H1 (cell line): ENCODE results near the gene PPM1D. TPM values are rescaled to one million over a fixed set of nuclear protein-coding genes. Genes with fewer than 3 reads are reported as not detected.
A peak's percentile ranks its signal among the peaks of the same experiment; 100 is the strongest.

ENCODE experiments used
- CTCF ChIA-PET: fragments of 300-600 bp; sonication (Branson Sonifier 250); formaldehyde crosslinking; loops from one replicate; lab custom pipeline; 2021; ENCODE audit not compliant: partially characterized antibody; lab: Charles Lee
- POLR2A ChIA-PET: fragments of 300-600 bp; sonication (Branson Sonifier 250); formaldehyde crosslinking; loops from one replicate; lab custom pipeline; 2021; ENCODE audit warnings: inconsistent platforms; ENCODE audit not compliant: partially characterized antibody; lab: Charles Lee
- DNase-seq, 2 experiments: peaks; one replicate each; pipeline versions ENCODE4 v3.0.0 to v3.0.0-alpha.2; 2010 to 2022; ENCODE audit warnings: low spot score in 2 of 2, low read depth in 1 of 2, mixed read lengths in 1 of 2
- FAIRE-seq: peaks from 2 replicates; lab custom pipeline; 2011; peaks lifted over from hg19 to GRCh38; lab: Jason Lieb, UNC
- H2AFZ ChIP-seq: 2 replicates; pipeline ENCODE4 v1.8.1; 2012; ENCODE audit warnings: low read length, inconsistent platforms
- H2AK5ac ChIP-seq: 2 replicates; pipeline ENCODE4 v1.6.1; 2013; ENCODE audit warnings: low read depth, low read length
- H2BK120ac ChIP-seq: replicated peaks from 2 replicates; pipeline ENCODE3; 2013; ENCODE audit warnings: low read depth, low read length, inconsistent platforms
- H2BK12ac ChIP-seq: 2 replicates; pipeline ENCODE4 v1.6.1; 2013; ENCODE audit warnings: low read depth, low read length
- H2BK15ac ChIP-seq: 2 replicates; pipeline ENCODE4 v1.6.1; 2013; ENCODE audit warnings: low read length
- H2BK20ac ChIP-seq: 2 replicates; pipeline ENCODE4 v1.6.1; 2013; ENCODE audit warnings: low read length
- H2BK5ac ChIP-seq: 2 replicates; pipeline ENCODE4 v1.6.1; 2013; ENCODE audit warnings: low read depth, low read length
- H3K14ac ChIP-seq: 2 replicates; pipeline ENCODE4 v1.6.1; 2013; ENCODE audit warnings: inconsistent platforms; ENCODE audit not compliant: insufficient read length
- H3K18ac ChIP-seq: 2 replicates; pipeline ENCODE4 v1.6.1; 2013; ENCODE audit warnings: low read length; ENCODE audit errors: extremely low read depth
- H3K23ac ChIP-seq: 2 replicates; pipeline ENCODE4 v1.6.1; 2013; ENCODE audit warnings: inconsistent platforms; ENCODE audit not compliant: insufficient read length
- H3K23me2 ChIP-seq: 2 replicates; pipeline ENCODE4 v1.6.1; 2013; ENCODE audit warnings: low read depth, low read length
- H3K27ac ChIP-seq: 2 replicates; pipeline ENCODE4 v1.6.1; 2011; ENCODE audit warnings: low read depth, low read length, inconsistent platforms
- H3K27me3 ChIP-seq, 4 experiments: replicated peaks in 1 of 4; 1 replicate in 1 of 4; 2 replicates in 3 of 4; pipeline versions ENCODE4 v1.6.1 to v1.8.1; 2011 to 2013; ENCODE audit warnings: low read length in 3 of 4, mild to moderate bottlenecking in 3 of 4, inconsistent platforms in 2 of 4, mixed read lengths in 2 of 4, moderate library complexity in 1 of 4; ENCODE audit not compliant: control insufficient read depth in 3 of 4, insufficient read depth in 3 of 4; ENCODE audit errors: extremely low read depth in 1 of 4
- H3K36me3 ChIP-seq, 4 experiments: 2 replicates each; pipeline versions ENCODE4 v1.6.1 to v1.8.1; 2011 to 2013; ENCODE audit warnings: mild to moderate bottlenecking in 4 of 4, low read length in 3 of 4, moderate library complexity in 2 of 4, control low read depth in 1 of 4, inconsistent platforms in 1 of 4; ENCODE audit not compliant: insufficient read depth in 4 of 4, control insufficient read depth in 2 of 4
- H3K4ac ChIP-seq: replicated peaks from 2 replicates; pipeline ENCODE3; 2013; ENCODE audit warnings: low read length, low read depth, mixed read lengths, inconsistent platforms; ENCODE audit not compliant: insufficient read length
- H3K4me1 ChIP-seq, 4 experiments: replicated peaks in 1 of 4; 1 replicate in 1 of 4; 2 replicates in 3 of 4; pipeline versions ENCODE4 v1.6.1 to v1.8.1; 2011 to 2013; ENCODE audit warnings: low read length in 3 of 4, inconsistent platforms in 2 of 4, mixed read lengths in 1 of 4; ENCODE audit not compliant: insufficient read depth in 4 of 4, control insufficient read depth in 3 of 4
- H3K4me2 ChIP-seq, 2 experiments: 2 replicates each; pipeline versions ENCODE4 v1.6.1 to v1.8.1; 2011 to 2013; ENCODE audit warnings: low read depth in 2 of 2, low read length in 2 of 2, control low read depth in 1 of 2, inconsistent platforms in 1 of 2, mild to moderate bottlenecking in 1 of 2; ENCODE audit not compliant: insufficient read depth in 1 of 2
- H3K4me3 ChIP-seq, 4 experiments: fragments of 200-600, 300-600 bp in 1 of 4; sonication (generic), shearing (Covaris generic), sonication (Bioruptor Twin) in 1 of 4; 2 replicates each; pipeline versions ENCODE4 v1.5.1 to v1.8.1; 2011 to 2016; ENCODE audit warnings: low read length in 4 of 4, low read depth in 3 of 4, control low read depth in 2 of 4, inconsistent platforms in 2 of 4, mild to moderate bottlenecking in 2 of 4, mixed read lengths in 1 of 4, moderate library complexity in 1 of 4; ENCODE audit not compliant: insufficient read depth in 2 of 4; ENCODE audit errors: extremely low read depth in 1 of 4
- H3K56ac ChIP-seq: replicated peaks from 2 replicates; pipeline ENCODE3; 2013; ENCODE audit warnings: low read depth, mild to moderate bottlenecking, mixed read lengths, low read length, inconsistent platforms; ENCODE audit not compliant: insufficient read length
- H3K79me1 ChIP-seq: 2 replicates; pipeline ENCODE4 v1.6.1; 2013; ENCODE audit warnings: low read depth, low read length, control low read depth
- H3K79me2 ChIP-seq, 2 experiments: 2 replicates each; pipeline versions ENCODE4 v1.6.1 to v1.8.1; 2012 to 2013; ENCODE audit warnings: low read length in 2 of 2, mild to moderate bottlenecking in 2 of 2, inconsistent platforms in 1 of 2; ENCODE audit not compliant: insufficient read depth in 2 of 2, control insufficient read depth in 1 of 2
- H3K9ac ChIP-seq, 4 experiments: replicated peaks in 1 of 4; 1 replicate in 1 of 4; 2 replicates in 3 of 4; pipeline versions ENCODE4 v1.6.1 to v1.8.1; 2011 to 2013; ENCODE audit warnings: low read depth in 3 of 4, low read length in 3 of 4, control low read depth in 2 of 4, mild to moderate bottlenecking in 2 of 4, moderate library complexity in 2 of 4, inconsistent platforms in 1 of 4; ENCODE audit errors: extremely low read depth in 1 of 4
- H3K9me3 ChIP-seq, 2 experiments: 2 replicates each; pipeline versions ENCODE4 v1.6.1 to v1.8.1; 2012 to 2013; ENCODE audit warnings: mild to moderate bottlenecking in 2 of 2, moderate library complexity in 2 of 2, control low read depth in 1 of 2, inconsistent platforms in 1 of 2, low read depth in 1 of 2, low read length in 1 of 2, mixed read lengths in 1 of 2; ENCODE audit not compliant: insufficient read depth in 2 of 2
- H4K20me1 ChIP-seq, 2 experiments: replicated peaks in 1 of 2; 2 replicates each; pipeline versions ENCODE3 to v1.8.1; 2011 to 2013; ENCODE audit warnings: inconsistent platforms in 2 of 2, low read length in 2 of 2, mild to moderate bottlenecking in 1 of 2; ENCODE audit not compliant: insufficient read depth in 2 of 2, control insufficient read depth in 1 of 2
- H4K5ac ChIP-seq: 2 replicates; pipeline ENCODE4 v1.6.1; 2013; ENCODE audit warnings: low read length, low read depth, mixed read lengths, inconsistent platforms; ENCODE audit not compliant: insufficient read length
- H4K8ac ChIP-seq: 2 replicates; pipeline ENCODE4 v1.8.0; 2013; ENCODE audit warnings: mild to moderate bottlenecking, moderate library complexity, low read length, inconsistent platforms; ENCODE audit not compliant: insufficient read depth; ENCODE audit errors: extremely low read depth
- H4K91ac ChIP-seq: replicated peaks from 2 replicates; pipeline ENCODE3; 2013; ENCODE audit warnings: low read length, mixed read lengths, inconsistent platforms; ENCODE audit not compliant: insufficient read length
- CTBP2 ChIP-seq: IDR thresholded peaks from 2 replicates; pipeline ENCODE4 v1.7.0; 2011; ENCODE audit warnings: borderline replicate concordance, mild to moderate bottlenecking, moderate library complexity, mixed read lengths, low read length; ENCODE audit not compliant: insufficient read depth, insufficient read length
- EGR1 ChIP-seq: IDR thresholded peaks from 2 replicates; pipeline ENCODE4 v1.6.1; 2011; ENCODE audit warnings: low read depth, low read length, borderline replicate concordance
- EZH2 ChIP-seq: fragments of 200-600 bp; sonication (generic); IDR thresholded peaks from 2 replicates; pipeline ENCODE4 v1.7.1; 2012; ENCODE audit warnings: low read depth, mild to moderate bottlenecking, moderate library complexity, low read length, inconsistent platforms; ENCODE audit not compliant: severe bottlenecking
- RAD21 ChIP-seq, 2 experiments: IDR thresholded peaks in 1 of 2; conservative IDR thresholded peaks in 1 of 2; 2 replicates each; pipeline ENCODE4 v1.6.1; 2011; ENCODE audit warnings: low read depth in 2 of 2, low read length in 2 of 2, improper control_type of control experiment in 1 of 2, inconsistent platforms in 1 of 2, mild to moderate bottlenecking in 1 of 2, moderate library complexity in 1 of 2
- RBBP5 ChIP-seq: IDR thresholded peaks from 2 replicates; pipeline ENCODE4 v1.7.1; 2012; ENCODE audit warnings: low read depth, mild to moderate bottlenecking, inconsistent platforms, low read length, moderate library complexity, borderline replicate concordance
- TAF7 ChIP-seq: optimal IDR thresholded peaks from 2 replicates; pipeline ENCODE3; 2011; ENCODE audit warnings: low read depth, mild to moderate bottlenecking, inconsistent platforms, low read length, moderate library complexity, borderline replicate concordance
- YY1 ChIP-seq: IDR thresholded peaks from 2 replicates; pipeline ENCODE4 v1.6.1; 2011; ENCODE audit warnings: low read depth, mild to moderate bottlenecking, low read length
- ZNF274 ChIP-seq: IDR thresholded peaks from 2 replicates; pipeline ENCODE4 v1.7.0; 2012; ENCODE audit warnings: low read length, borderline replicate concordance; ENCODE audit errors: extremely low read depth
- WGBS, 2 experiments: shearing (Covaris generic) in 1 of 2; methylation state at CpG; one replicate each; pipeline versions ENCODE4 v1.1.6 to v1.1.7; 2013 to 2015; ENCODE audit warnings: low lambda C conversion rate in 2 of 2, mixed read lengths in 2 of 2, inconsistent platforms in 1 of 2, low coverage in 1 of 2, missing lambda C conversion rate in 1 of 2; ENCODE audit not compliant: insufficient replicate concordance in 2 of 2, insufficient coverage in 1 of 2, insufficient read length in 1 of 2; ENCODE audit errors: extremely low coverage in 1 of 2, missing lambda C conversion rate in 1 of 2; 5-methylcytosine and 5-hydroxymethylcytosine counted together
- polyA plus RNA-seq, 7 experiments: library from polyadenylated mRNA; depleted of rRNA in 3 of 7; stranded (reverse) in 5 of 7; unstranded in 2 of 7; fragments of >200 nt in 5 of 7; fragments of 200-250 nt in 2 of 7; gene quantifications; 1 replicate in 5 of 7; 2 replicates in 1 of 7; 4 replicates in 1 of 7; pipeline versions ENCODE4 v1.2.1 to v1.2.3, GENCODE V29; 2011 to 2013; ENCODE audit warnings: missing spikeins in 2 of 7, mixed read lengths in 2 of 7
- total RNA-seq: library from RNA; stranded (reverse); fragmentation: NEBNext Ultra II Directional; extraction: Animal tissue kit (Norgen Biotek cat#: 25700); gene quantifications from 2 replicates; pipeline ENCODE4 v1.2.1, GENCODE V29; 2021
- TF ChIP-seq, protein P1 (sequence below), 3 experiments: IDR thresholded peaks; 1 replicate in 2 of 3; 2 replicates in 1 of 3; pipeline versions ENCODE4 v1.5.1 to v1.6.1; 2011; ENCODE audit warnings: low read length in 3 of 3, mild to moderate bottlenecking in 3 of 3, inconsistent platforms in 2 of 3, low read depth in 1 of 3, moderate library complexity in 1 of 3; ENCODE audit not compliant: insufficient read depth in 1 of 3; ENCODE audit errors: control extremely low read depth in 1 of 3

The PPM1D gene
- total and polyA plus RNA-seq, 2 of the 8 experiments (the other 6 are each of a cell fraction or from before 2014, with no cell fraction given), result 5.0 to 16.7 TPM

- 51% methylated on average over 3 of the region's 3 CpGs; no CpG with 5 or more reads in 1 of the 2 experiments for WGBS, 2 experiments
- TF ChIP-seq EZH2 (no peak), RBBP5 (no peak), EGR1 (no peak), RAD21 (IDR thresholded peaks at IDR 0.05 in 1 of 2, conservative IDR thresholded peaks at IDR 0.05 in 1 of 2; ENCODE audit: low read depth in 2 of 2, low read length in 2 of 2) (peak; percentile 60 to 64), TAF7 (no peak), CTBP2 (no peak), YY1 (no peak), ZNF274 (no peak)
- TF ChIP-seq, protein P1, sequence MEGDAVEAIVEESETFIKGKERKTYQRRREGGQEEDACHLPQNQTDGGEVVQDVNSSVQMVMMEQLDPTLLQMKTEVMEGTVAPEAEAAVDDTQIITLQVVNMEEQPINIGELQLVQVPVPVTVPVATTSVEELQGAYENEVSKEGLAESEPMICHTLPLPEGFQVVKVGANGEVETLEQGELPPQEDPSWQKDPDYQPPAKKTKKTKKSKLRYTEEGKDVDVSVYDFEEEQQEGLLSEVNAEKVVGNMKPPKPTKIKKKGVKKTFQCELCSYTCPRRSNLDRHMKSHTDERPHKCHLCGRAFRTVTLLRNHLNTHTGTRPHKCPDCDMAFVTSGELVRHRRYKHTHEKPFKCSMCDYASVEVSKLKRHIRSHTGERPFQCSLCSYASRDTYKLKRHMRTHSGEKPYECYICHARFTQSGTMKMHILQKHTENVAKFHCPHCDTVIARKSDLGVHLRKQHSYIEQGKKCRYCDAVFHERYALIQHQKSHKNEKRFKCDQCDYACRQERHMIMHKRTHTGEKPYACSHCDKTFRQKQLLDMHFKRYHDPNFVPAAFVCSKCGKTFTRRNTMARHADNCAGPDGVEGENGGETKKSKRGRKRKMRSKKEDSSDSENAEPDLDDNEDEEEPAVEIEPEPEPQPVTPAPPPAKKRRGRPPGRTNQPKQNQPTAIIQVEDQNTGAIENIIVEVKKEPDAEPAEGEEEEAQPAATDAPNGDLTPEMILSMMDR (IDR thresholded peaks at IDR 0.05; ENCODE audit: control extremely low read depth in 1 of 3, insufficient read depth in 1 of 3, low read depth in 1 of 3, low read length in 3 of 3), result peak; percentile 54 to 56 (median 56)
These were observed 13.6 kb upstream of the PPM1D start for GRCh38 chr17:60586288-60586974.

More at GRCh38 chr17:60586288-60586974, 13.6 kb upstream of the PPM1D start:
- Histone ChIP-seq H3K9me3 (no peaks in the 10 kb centered on the region), H2BK5ac (no peak overlapping the region), H3K36me3 (no peaks in the 10 kb centered on the region), H4K5ac (no peak overlapping the region), H3K27ac (no peak overlapping the region), H2BK12ac (no peak overlapping the region), H3K4me2 (no peak overlapping the region), H2BK120ac (no peak overlapping the region), H3K79me2 (no peaks in the 10 kb centered on the region), H2BK15ac (no peak overlapping the region), H3K23me2 (no peaks in the 10 kb centered on the region), H4K91ac (no peak overlapping the region), H3K56ac (no peak overlapping the region), H3K18ac (no peak overlapping the region), H2AK5ac (no peak overlapping the region), H2AFZ (no peak overlapping the region), H3K23ac (no peak overlapping the region), H3K4me3 (no peak overlapping the region), H3K4ac (no peak overlapping the region), H4K8ac (no peak overlapping the region), H3K9ac (no peak overlapping the region), H3K27me3 (no peaks in the 10 kb centered on the region), H3K4me1 (no peaks in the 10 kb centered on the region), H4K20me1 (no peaks in the 10 kb centered on the region), H3K14ac (no peak overlapping the region), H2BK20ac (no peak overlapping the region), H3K79me1 (no peaks in the 10 kb centered on the region)
- FAIRE-seq (peak; percentile 24), DNase-seq (no peak)
- CTCF ChIA-PET, result interaction anchor here (0.6 to 3.8 kb wide), 10 partner anchors 9 to 158 kb away, joined by 3 to 15 read pairs (median 3); partner anchors contain the start of gene PPM1D
- POLR2A ChIA-PET, result interaction anchor here (2.7 kb wide), 1 partner anchor 13 kb away, joined by 20 read pairs; the partner anchor contains the start of gene PPM1D
